OCI-LY7 (cell line): ENCODE data around the gene TREML4.

Experiments
- EZH2phosphoT487 ChIP-seq: fragments of 200-600 bp; sonication (generic); IDR thresholded peaks from 2 replicates; pipeline ENCODE4 v1.6.1; 2018; ENCODE audit warnings: low read depth, borderline replicate concordance, mild to moderate bottlenecking, mixed run types, antibody characterized with exemption, low read length, moderate library complexity, mixed read lengths
- TF ChIP-seq, protein P1 (sequence below): fragments of 200-600 bp; sonication (generic); conservative IDR thresholded peaks from 2 replicates; pipeline ENCODE4 v1.5.1; 2014; ENCODE audit warnings: mild to moderate bottlenecking, antibody characterized with exemption, low read length, moderate library complexity, mixed read lengths

DNA sequence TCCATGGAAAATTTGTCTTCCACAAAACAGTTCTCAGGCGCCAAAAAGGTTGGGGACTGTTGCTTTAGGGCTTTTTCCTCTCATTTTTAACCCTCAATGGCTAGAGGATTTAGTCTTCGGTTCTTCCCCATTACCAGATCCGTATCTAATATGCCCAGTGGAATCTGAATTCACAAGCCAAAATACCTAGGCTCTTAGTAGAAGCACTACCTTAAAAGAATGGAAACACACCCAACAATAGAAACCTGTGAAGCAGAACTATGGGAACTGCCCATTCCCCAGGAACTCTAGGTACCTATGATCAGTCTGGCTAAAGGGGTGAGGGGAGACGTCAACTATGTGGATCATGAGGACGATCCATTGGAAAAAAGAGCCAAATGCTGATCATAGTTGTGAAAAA, 3.1 kb downstream of the TREML4 start:
- TF ChIP-seq, protein P1, sequence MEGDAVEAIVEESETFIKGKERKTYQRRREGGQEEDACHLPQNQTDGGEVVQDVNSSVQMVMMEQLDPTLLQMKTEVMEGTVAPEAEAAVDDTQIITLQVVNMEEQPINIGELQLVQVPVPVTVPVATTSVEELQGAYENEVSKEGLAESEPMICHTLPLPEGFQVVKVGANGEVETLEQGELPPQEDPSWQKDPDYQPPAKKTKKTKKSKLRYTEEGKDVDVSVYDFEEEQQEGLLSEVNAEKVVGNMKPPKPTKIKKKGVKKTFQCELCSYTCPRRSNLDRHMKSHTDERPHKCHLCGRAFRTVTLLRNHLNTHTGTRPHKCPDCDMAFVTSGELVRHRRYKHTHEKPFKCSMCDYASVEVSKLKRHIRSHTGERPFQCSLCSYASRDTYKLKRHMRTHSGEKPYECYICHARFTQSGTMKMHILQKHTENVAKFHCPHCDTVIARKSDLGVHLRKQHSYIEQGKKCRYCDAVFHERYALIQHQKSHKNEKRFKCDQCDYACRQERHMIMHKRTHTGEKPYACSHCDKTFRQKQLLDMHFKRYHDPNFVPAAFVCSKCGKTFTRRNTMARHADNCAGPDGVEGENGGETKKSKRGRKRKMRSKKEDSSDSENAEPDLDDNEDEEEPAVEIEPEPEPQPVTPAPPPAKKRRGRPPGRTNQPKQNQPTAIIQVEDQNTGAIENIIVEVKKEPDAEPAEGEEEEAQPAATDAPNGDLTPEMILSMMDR, result no peak
- TF ChIP-seq EZH2phosphoT487, result no peak
